ENCODE results near the gene SUMO2. TPM values are rescaled to one million over a fixed set of nuclear protein-coding genes. Genes with fewer than 3 reads are reported as not detected.
"Not testable (repeated sequence)": the region's sequence is repeated elsewhere in the genome, so short reads cannot be mapped to it uniquely, and the experiment has no call there.

The SUMO2 gene
- total RNA-seq, 1 donor from 2014 or later: 483 TPM

GRCh38 chr17:75146592-75146991 is 36.2 kb downstream of the SUMO2 start:
- H3K4me3 Mint-ChIP-seq (ENCODE audit: unreplicated experiment): no peak overlapping the region
- peak overlapping the region; percentile 0 for H3K27ac Mint-ChIP-seq (ENCODE audit: unreplicated experiment)
- no peaks in the 10 kb centered on the region for H3K9me3 Mint-ChIP-seq (ENCODE audit: unreplicated experiment)
- peaks cover 35% of the 10 kb centered on the region for H3K36me3 Mint-ChIP-seq (ENCODE audit: unreplicated experiment)
- no peaks in the 10 kb centered on the region for H3K27me3 Mint-ChIP-seq (ENCODE audit: unreplicated experiment)
- TF ChIP-seq CTCF (IDR thresholded peaks at IDR 0.05): no peak
- H3K4me1 Mint-ChIP-seq (ENCODE audit: unreplicated experiment): peaks cover 6% of the 10 kb centered on the region
- DNase-seq (ENCODE audit: extremely low spot score, unreplicated experiment): no peak

GRCh38 chr17:75144816-75145512 is 37.8 kb downstream of the SUMO2 start:
- H3K36me3 Mint-ChIP-seq (ENCODE audit: unreplicated experiment): peaks cover 41% of the 10 kb centered on the region
- no peak overlapping the region for H3K4me3 Mint-ChIP-seq (ENCODE audit: unreplicated experiment)
- no peaks in the 10 kb centered on the region for H3K27me3 Mint-ChIP-seq (ENCODE audit: unreplicated experiment)
- no peak for TF ChIP-seq CTCF (IDR thresholded peaks at IDR 0.05)
- DNase-seq (ENCODE audit: extremely low spot score, unreplicated experiment): no peak
- H3K4me1 Mint-ChIP-seq (ENCODE audit: unreplicated experiment): peaks cover 3% of the 10 kb centered on the region
- H3K27ac Mint-ChIP-seq (ENCODE audit: unreplicated experiment): no peak overlapping the region
- H3K9me3 Mint-ChIP-seq (ENCODE audit: unreplicated experiment): no peaks in the 10 kb centered on the region

GRCh38 chr17:75142236-75142971 is 40.4 kb downstream of the SUMO2 start:
- H3K9me3 Mint-ChIP-seq (ENCODE audit: unreplicated experiment): no peaks in the 10 kb centered on the region
- TF ChIP-seq CTCF (IDR thresholded peaks at IDR 0.05): no peak
- H3K27me3 Mint-ChIP-seq (ENCODE audit: unreplicated experiment): no peaks in the 10 kb centered on the region
- H3K27ac Mint-ChIP-seq (ENCODE audit: unreplicated experiment): no peak overlapping the region
- no peaks in the 10 kb centered on the region for H3K4me1 Mint-ChIP-seq (ENCODE audit: unreplicated experiment)
- DNase-seq (ENCODE audit: extremely low spot score, unreplicated experiment): no peak
- H3K36me3 Mint-ChIP-seq (ENCODE audit: unreplicated experiment): peaks cover 33% of the 10 kb centered on the region
- no peak overlapping the region for H3K4me3 Mint-ChIP-seq (ENCODE audit: unreplicated experiment)

- H3K4me3 Mint-ChIP-seq (ENCODE audit: unreplicated experiment): no peak overlapping the region
- TF ChIP-seq CTCF (IDR thresholded peaks at IDR 0.05): no peak
- H3K27me3 Mint-ChIP-seq (ENCODE audit: unreplicated experiment): no peaks in the 10 kb centered on the region
Measured at GRCh38 chr17:75138519-75138918, 44.2 kb downstream of the SUMO2 start.

GRCh38 chr17:75137762-75138161 is 45.0 kb downstream of the SUMO2 start:
- not testable (repeated sequence) for H3K4me3 Mint-ChIP-seq (ENCODE audit: unreplicated experiment); H3K9me3 Mint-ChIP-seq (ENCODE audit: unreplicated experiment); H3K27me3 Mint-ChIP-seq (ENCODE audit: unreplicated experiment); H3K4me1 Mint-ChIP-seq (ENCODE audit: unreplicated experiment); DNase-seq (ENCODE audit: extremely low spot score, unreplicated experiment); H3K27ac Mint-ChIP-seq (ENCODE audit: unreplicated experiment)
- H3K36me3 Mint-ChIP-seq (ENCODE audit: unreplicated experiment): peaks cover 18% of the 10 kb centered on the region

More at GRCh38 chr17:75138519-75138918, 44.2 kb downstream of the SUMO2 start:
- Mint-ChIP-seq H3K27ac (ENCODE audit: unreplicated experiment) (no peak overlapping the region), H3K36me3 (ENCODE audit: unreplicated experiment) (peaks cover 18% of the 10 kb centered on the region), H3K4me1 (ENCODE audit: unreplicated experiment) (no peaks in the 10 kb centered on the region), H3K9me3 (ENCODE audit: unreplicated experiment) (no peaks in the 10 kb centered on the region)
- no peak for DNase-seq (ENCODE audit: extremely low spot score, unreplicated experiment)

All from osteocyte (in vitro differentiated cells).